H9 (cell line): ENCODE results near the gene NDUFS2. TPM values are rescaled to one million over a fixed set of nuclear protein-coding genes. Genes with fewer than 3 reads are reported as not detected.
"Not testable (repeated sequence)": the region's sequence is repeated elsewhere in the genome, so short reads cannot be mapped to it uniquely, and the experiment has no call there.

Experiments
- DNase-seq: peaks from one replicate; pipeline ENCODE4 v3.0.0-alpha.2; 2017
- H2AFZ ChIP-seq: one replicate; pipeline ENCODE4 v1.6.1; 2013; ENCODE audit warnings: mild to moderate bottlenecking, low read length, control low read depth, moderate library complexity
- H2AK5ac ChIP-seq: 2 replicates; pipeline ENCODE4 v1.6.1; 2013; ENCODE audit warnings: low read length, control low read depth, mixed read lengths; ENCODE audit not compliant: insufficient read length
- H2BK120ac ChIP-seq: one replicate; pipeline ENCODE4 v1.6.1; 2013; ENCODE audit warnings: low read depth, mild to moderate bottlenecking, low read length, control low read depth, inconsistent platforms; ENCODE audit not compliant: poor library complexity, severe bottlenecking
- H2BK12ac ChIP-seq: 2 replicates; pipeline ENCODE4 v1.6.1; 2013; ENCODE audit warnings: low read length, control low read depth, mixed read lengths, low read depth; ENCODE audit not compliant: insufficient read length
- H2BK15ac ChIP-seq: 2 replicates; pipeline ENCODE4 v1.6.1; 2013; ENCODE audit warnings: low read depth, low read length, control low read depth
- H2BK20ac ChIP-seq: one replicate; pipeline ENCODE4 v1.6.1; 2013; ENCODE audit warnings: low read depth, mild to moderate bottlenecking, low read length, control low read depth, inconsistent platforms; ENCODE audit not compliant: poor library complexity, severe bottlenecking
- H2BK5ac ChIP-seq: 2 replicates; pipeline ENCODE4 v1.6.1; 2013; ENCODE audit warnings: low read length, control low read depth, mixed read lengths; ENCODE audit not compliant: insufficient read length
- H3K14ac ChIP-seq: 2 replicates; pipeline ENCODE4 v1.6.1; 2013; ENCODE audit warnings: low read length, control low read depth; ENCODE audit not compliant: insufficient read depth
- H3K18ac ChIP-seq: 2 replicates; pipeline ENCODE4 v1.6.1; 2013; ENCODE audit warnings: low read depth, mild to moderate bottlenecking, mixed read lengths, low read length, control low read depth; ENCODE audit not compliant: insufficient read length
- H3K23ac ChIP-seq: 2 replicates; pipeline ENCODE4 v1.6.1; 2013; ENCODE audit warnings: low read length, control low read depth, mixed read lengths, low read depth; ENCODE audit not compliant: insufficient read length
- H3K23me2 ChIP-seq: 2 replicates; pipeline ENCODE4 v1.6.1; 2013; ENCODE audit warnings: low read depth, mild to moderate bottlenecking, mixed read lengths, low read length, control low read depth; ENCODE audit not compliant: insufficient read length, poor library complexity, severe bottlenecking
- H3K27ac ChIP-seq: 2 replicates; pipeline ENCODE4 v1.5.1; 2013; ENCODE audit warnings: low read length, control low read depth, mixed read lengths, low read depth; ENCODE audit not compliant: insufficient read length
- H3K27me3 ChIP-seq: 2 replicates; pipeline ENCODE4 v1.6.1; 2013; ENCODE audit warnings: low read length, control low read depth, inconsistent platforms; ENCODE audit not compliant: insufficient read depth
- H3K4ac ChIP-seq: 2 replicates; pipeline ENCODE4 v1.6.1; 2013; ENCODE audit warnings: low read depth, mild to moderate bottlenecking, control low read depth, inconsistent platforms, low read length, moderate library complexity
- H3K4me1 ChIP-seq: 2 replicates; pipeline ENCODE4 v1.6.1; 2013; ENCODE audit warnings: low read length, control low read depth, inconsistent platforms; ENCODE audit not compliant: insufficient read depth
- H3K4me2 ChIP-seq: 2 replicates; pipeline ENCODE4 v1.6.1; 2013; ENCODE audit warnings: low read length, control low read depth, mixed read lengths; ENCODE audit not compliant: insufficient read length, insufficient read depth
- H3K56ac ChIP-seq: 2 replicates; pipeline ENCODE4 v1.6.1; 2013; ENCODE audit warnings: low read depth, mild to moderate bottlenecking, mixed read lengths, low read length, control low read depth; ENCODE audit not compliant: insufficient read length
- H3K79me1 ChIP-seq: 2 replicates; pipeline ENCODE4 v1.6.1; 2013; ENCODE audit warnings: low read depth, mild to moderate bottlenecking, moderate library complexity, low read length, control low read depth, inconsistent platforms; ENCODE audit not compliant: insufficient read depth, poor library complexity, severe bottlenecking
- H3K79me2 ChIP-seq: 2 replicates; pipeline ENCODE4 v1.6.1; 2013; ENCODE audit warnings: low read length, control low read depth, inconsistent platforms; ENCODE audit not compliant: insufficient read depth
- H3K9ac ChIP-seq: 2 replicates; pipeline ENCODE4 v1.6.1; 2013; ENCODE audit warnings: low read length, control low read depth, mixed read lengths; ENCODE audit not compliant: insufficient read length; ENCODE audit errors: extremely low read depth
- H3K9me3 ChIP-seq: one replicate; pipeline ENCODE4 v1.6.1; 2013; ENCODE audit warnings: low read depth, low read length, inconsistent platforms; ENCODE audit not compliant: control insufficient read depth
- H3T11ph ChIP-seq: one replicate; pipeline ENCODE4 v1.6.1; 2013; ENCODE audit warnings: mild to moderate bottlenecking, low read length, control low read depth, inconsistent platforms
- H4K20me1 ChIP-seq: one replicate; pipeline ENCODE4 v1.6.1; 2013; ENCODE audit not compliant: control insufficient read depth, insufficient read length, insufficient read depth
- H4K5ac ChIP-seq: 2 replicates; pipeline ENCODE4 v1.6.1; 2013; ENCODE audit warnings: low read depth, mild to moderate bottlenecking, mixed read lengths, low read length, control low read depth; ENCODE audit not compliant: insufficient read length
- H4K8ac ChIP-seq: replicated peaks from 2 replicates; pipeline ENCODE4 v1.6.1; 2013; ENCODE audit warnings: low read length, control low read depth, mixed read lengths, low read depth; ENCODE audit not compliant: insufficient read length
- H4K91ac ChIP-seq: 2 replicates; pipeline ENCODE4 v1.6.1; 2013; ENCODE audit warnings: low read depth, mild to moderate bottlenecking, moderate library complexity, mixed read lengths, low read length, control low read depth; ENCODE audit not compliant: insufficient read length
- H3K27ac Mint-ChIP-seq, 3 experiments: 2 replicates in 2 of 3; 3 replicates in 1 of 3; pipeline ENCODE4 v1.8.0; 2020 to 2021; ENCODE audit warnings: mixed read lengths in 3 of 3, mild to moderate bottlenecking in 1 of 3, moderate library complexity in 1 of 3
- H3K27me3 Mint-ChIP-seq: 2 replicates; pipeline ENCODE4 v1.8.0; 2021; ENCODE audit warnings: low read depth, mild to moderate bottlenecking, moderate library complexity, mixed read lengths
- H3K36me3 Mint-ChIP-seq, 3 experiments: 2 replicates in 2 of 3; 3 replicates in 1 of 3; pipeline ENCODE4 v1.8.0; 2020 to 2021; ENCODE audit warnings: low read depth in 3 of 3, mixed read lengths in 3 of 3; ENCODE audit not compliant: insufficient read depth in 1 of 3
- H3K4me1 Mint-ChIP-seq, 2 experiments: 2 replicates each; pipeline ENCODE4 v1.8.0; 2020; ENCODE audit warnings: mixed read lengths in 2 of 2
- H3K4me3 Mint-ChIP-seq, 2 experiments: 2 replicates in 1 of 2; 3 replicates in 1 of 2; pipeline ENCODE4 v1.8.0; 2020 to 2021; ENCODE audit warnings: mild to moderate bottlenecking in 2 of 2, mixed read lengths in 2 of 2, moderate library complexity in 1 of 2
- H3K9me3 Mint-ChIP-seq, 2 experiments: 2 replicates in 1 of 2; 3 replicates in 1 of 2; pipeline ENCODE4 v1.8.0; 2020; ENCODE audit warnings: mild to moderate bottlenecking in 2 of 2, mixed read lengths in 2 of 2, moderate library complexity in 1 of 2
- WGBS: extraction: QIAGEN DNeasy Blood & Tissue Kit; methylation state at CpG from one replicate; pipeline ENCODE4 v1.1.7; 2013; ENCODE audit warnings: missing lambda C conversion rate, low lambda C conversion rate, mixed read lengths; ENCODE audit not compliant: insufficient read length; ENCODE audit errors: extremely low coverage; 5-methylcytosine and 5-hydroxymethylcytosine counted together
- total RNA-seq: library from RNA; stranded (reverse); gene quantifications from 2 replicates; pipeline ENCODE4 v1.2.1, GENCODE V29; 2021

The NDUFS2 gene
- total RNA-seq, 1 experiment from 2014 or later = 84.5 TPM

- peaks cover 13 to 20% (median 14%) of the 10 kb centered on the region in 3 experiments for H3K36me3 Mint-ChIP-seq
- not testable (repeated sequence) for H2BK20ac ChIP-seq, H3K4me1 ChIP-seq
Measured at GRCh38 chr1:161255955-161256520, 53.9 kb downstream of the NDUFS2 start.

GRCh38 chr1:161257109-161257508, 54.9 kb downstream of the NDUFS2 start:
- H4K8ac ChIP-seq, H2BK5ac ChIP-seq, H2BK120ac ChIP-seq, H3K14ac ChIP-seq, H3K9me3 ChIP-seq, H2AFZ ChIP-seq, H4K20me1 ChIP-seq, H4K5ac ChIP-seq, H3K18ac ChIP-seq, H2BK12ac ChIP-seq, H3K9ac ChIP-seq, H3T11ph ChIP-seq, H3K27ac Mint-ChIP-seq, H3K4me3 Mint-ChIP-seq, H3K23ac ChIP-seq, H3K4ac ChIP-seq, DNase-seq, H3K56ac ChIP-seq, H2AK5ac ChIP-seq, H4K91ac ChIP-seq, H3K4me2 ChIP-seq, H2BK20ac ChIP-seq, H3K79me1 ChIP-seq, H2BK15ac ChIP-seq, H3K27ac ChIP-seq, H3K79me2 ChIP-seq, H3K4me1 ChIP-seq: not testable (repeated sequence)
- H3K9me3 Mint-ChIP-seq = peaks cover 27 to 28% of the 10 kb centered on the region in 2 experiments
- H3K23me2 ChIP-seq = peaks cover 11% of the 10 kb centered on the region
- peaks cover 13 to 20% (median 14%) of the 10 kb centered on the region in 3 experiments for H3K36me3 Mint-ChIP-seq
- no CpG with 5 or more reads among the region's 5 CpGs for WGBS
- H3K4me1 Mint-ChIP-seq = peaks cover 17 to 27% of the 10 kb centered on the region in 2 experiments
- H3K27me3 Mint-ChIP-seq = peaks cover 74% of the 10 kb centered on the region
- H3K27me3 ChIP-seq = peaks cover 12% of the 10 kb centered on the region; the same call in 1 of the 2 replicates

More at GRCh38 chr1:161255955-161256520, 53.9 kb downstream of the NDUFS2 start:
- H3K9ac ChIP-seq, H4K91ac ChIP-seq, H4K8ac ChIP-seq, H2AK5ac ChIP-seq, H3K4ac ChIP-seq, H4K20me1 ChIP-seq, H2BK12ac ChIP-seq, H3K18ac ChIP-seq, H3K79me1 ChIP-seq, H3K27ac Mint-ChIP-seq, H3K79me2 ChIP-seq, H2BK15ac ChIP-seq, H4K5ac ChIP-seq, H3K23ac ChIP-seq, H3K9me3 ChIP-seq, DNase-seq, H2BK5ac ChIP-seq, H2AFZ ChIP-seq, H3K56ac ChIP-seq, H3K4me3 Mint-ChIP-seq, H3T11ph ChIP-seq, H2BK120ac ChIP-seq, H3K4me2 ChIP-seq, H3K14ac ChIP-seq, H3K27ac ChIP-seq: not testable (repeated sequence)
- Mint-ChIP-seq H3K27me3 (peaks cover 64% of the 10 kb centered on the region), H3K9me3 (peaks cover 27 to 28% of the 10 kb centered on the region in 2 experiments), H3K4me1 (peaks cover 13 to 23% of the 10 kb centered on the region in 2 experiments)
- H3K23me2 ChIP-seq = peaks cover 11% of the 10 kb centered on the region
- no CpG with 5 or more reads among the region's 4 CpGs for WGBS
- H3K27me3 ChIP-seq = peaks cover 12% of the 10 kb centered on the region; the same call in 1 of the 2 replicates
